HepG2 (cell line): ENCODE data around the gene KDM3B. TPM values are rescaled to one million over a fixed set of nuclear protein-coding genes. Genes with fewer than 3 reads are reported as not detected.

ENCODE experiments used
- CBX5 ChIP-seq: sonication (generic); formaldehyde crosslinking; IDR thresholded peaks from 2 replicates; pipeline ENCODE4 v1.4.0; 2020; ENCODE audit warnings: missing genetic modification reagents, borderline replicate concordance
- CEBPZ ChIP-seq: IDR thresholded peaks from 2 replicates; pipeline ENCODE4 v1.6.1; 2012; ENCODE audit warnings: low read length, improper control_type of control experiment
- FOXA1 ChIP-seq, 2 experiments: fragments of 450-650 bp in 1 of 2; sonication (generic) in 1 of 2; formaldehyde crosslinking in 1 of 2; IDR thresholded peaks; 2 replicates each; pipeline versions ENCODE4 v1.4.0 to v1.6.1; 2016 to 2020; ENCODE audit warnings: missing genetic modification reagents in 1 of 2
- MED8 ChIP-seq: sonication (generic); formaldehyde crosslinking; IDR thresholded peaks from 2 replicates; pipeline ENCODE4 v1.8.1; 2023; ENCODE audit warnings: mild to moderate bottlenecking, missing genetic modification reagents; ENCODE audit not compliant: insufficient replicate concordance
- NAIF1 ChIP-seq: sonication (generic); formaldehyde crosslinking; IDR thresholded peaks from 2 replicates; pipeline ENCODE4 v1.5.0; 2020; ENCODE audit warnings: mild to moderate bottlenecking, missing genetic modification reagents, borderline replicate concordance
- NCOA1 ChIP-seq: sonication (generic); formaldehyde crosslinking; IDR thresholded peaks from 2 replicates; pipeline ENCODE4 v1.9.0; 2021; ENCODE audit warnings: missing genetic modification reagents
- NFE2 ChIP-seq: sonication (generic); formaldehyde crosslinking; IDR thresholded peaks from 2 replicates; pipeline ENCODE4 v1.4.0; 2020; ENCODE audit warnings: missing genetic modification reagents
- PHF21A ChIP-seq: sonication (generic); formaldehyde crosslinking; IDR thresholded peaks from 2 replicates; pipeline ENCODE4 v1.5.0; 2020; ENCODE audit warnings: mild to moderate bottlenecking, missing genetic modification reagents
- RARG ChIP-seq: sonication (generic); formaldehyde crosslinking; IDR thresholded peaks from 2 replicates; pipeline ENCODE4 v1.4.0; 2020; ENCODE audit warnings: low read depth, mild to moderate bottlenecking, missing genetic modification reagents
- REXO4 ChIP-seq: sonication (generic); formaldehyde crosslinking; IDR thresholded peaks from 2 replicates; pipeline ENCODE4 v1.8.0; 2022; ENCODE audit warnings: missing genetic modification reagents, mild to moderate bottlenecking, borderline replicate concordance
- SKIL ChIP-seq: sonication (generic); formaldehyde crosslinking; IDR thresholded peaks from 2 replicates; pipeline ENCODE4 v1.8.0; 2022; ENCODE audit warnings: missing genetic modification reagents, mild to moderate bottlenecking, moderate library complexity, borderline replicate concordance
- TCF7L2 ChIP-seq: IDR thresholded peaks from 2 replicates; pipeline ENCODE4 v1.6.1; 2011; ENCODE audit warnings: mild to moderate bottlenecking, low read depth, low read length, moderate library complexity
- ZKSCAN1 ChIP-seq: fragments of 150-350 bp; IDR thresholded peaks from 2 replicates; pipeline ENCODE4 v1.6.1; 2014; ENCODE audit warnings: low read length
- ZNF468 ChIP-seq: sonication (generic); formaldehyde crosslinking; IDR thresholded peaks from 2 replicates; pipeline ENCODE4 v1.8.0; 2022; ENCODE audit warnings: mild to moderate bottlenecking, moderate library complexity, missing genetic modification reagents
- ZNF567 ChIP-seq: sonication (generic); formaldehyde crosslinking; IDR thresholded peaks from 2 replicates; pipeline ENCODE4 v1.8.1; 2023; ENCODE audit warnings: mild to moderate bottlenecking, missing genetic modification reagents, borderline replicate concordance
- ZNF747 ChIP-seq: sonication (generic); formaldehyde crosslinking; IDR thresholded peaks from 2 replicates; pipeline ENCODE4 v1.8.1; 2023; ENCODE audit warnings: missing genetic modification reagents, mild to moderate bottlenecking, borderline replicate concordance
- ZSCAN30 ChIP-seq: sonication (generic); formaldehyde crosslinking; IDR thresholded peaks from 2 replicates; pipeline ENCODE4 v1.5.0; 2020; ENCODE audit warnings: mild to moderate bottlenecking, missing genetic modification reagents
- ZUFSP ChIP-seq: sonication (generic); formaldehyde crosslinking; IDR thresholded peaks from 2 replicates; pipeline ENCODE4 v1.9.0; 2021; ENCODE audit warnings: missing genetic modification reagents, mild to moderate bottlenecking, borderline replicate concordance
- polyA plus RNA-seq, 8 experiments: library from polyadenylated mRNA; depleted of rRNA in 3 of 8; stranded (reverse) in 7 of 8; unstranded in 1 of 8; fragments of >200 nt; fragmentation: Illumina TruSeq in 4 of 8; extraction: Trizol in 4 of 8; gene quantifications; 2 replicates each; pipeline versions ENCODE4 v1.2.1 to v1.2.3, GENCODE V29; 2011 to 2016; ENCODE audit warnings: low read depth in 4 of 8, missing spikeins in 1 of 8, mixed read lengths in 1 of 8; ENCODE audit not compliant: insufficient read depth in 1 of 8
- total RNA-seq, 5 experiments: library from RNA; depleted of rRNA; stranded (reverse); fragments of >200 nt; fragmentation: Illumina TruSeq; extraction: Trizol; gene quantifications; 2 replicates each; pipeline ENCODE4 v1.2.3, GENCODE V29; 2016; ENCODE audit warnings: low read depth in 1 of 5
- TF ChIP-seq, protein P1 (sequence below): sonication (generic); formaldehyde crosslinking; IDR thresholded peaks from 2 replicates; pipeline ENCODE4 v1.5.1; 2020; ENCODE audit warnings: missing genetic modification reagents, mild to moderate bottlenecking, borderline replicate concordance
- TF ChIP-seq, protein P2 (sequence below): IDR thresholded peaks from 2 replicates; pipeline ENCODE4 v1.6.1; 2016; ENCODE audit warnings: mild to moderate bottlenecking

Gene KDM3B
- total and polyA plus RNA-seq, 2 of the 13 experiments (the other 11 are each of a cell fraction or from before 2014, with no cell fraction given) = 19.7 to 34.3 TPM

GRCh38 chr5:138352071-138352721, at the start of gene KDM3B (continued):
- TF ChIP-seq, protein P1, sequence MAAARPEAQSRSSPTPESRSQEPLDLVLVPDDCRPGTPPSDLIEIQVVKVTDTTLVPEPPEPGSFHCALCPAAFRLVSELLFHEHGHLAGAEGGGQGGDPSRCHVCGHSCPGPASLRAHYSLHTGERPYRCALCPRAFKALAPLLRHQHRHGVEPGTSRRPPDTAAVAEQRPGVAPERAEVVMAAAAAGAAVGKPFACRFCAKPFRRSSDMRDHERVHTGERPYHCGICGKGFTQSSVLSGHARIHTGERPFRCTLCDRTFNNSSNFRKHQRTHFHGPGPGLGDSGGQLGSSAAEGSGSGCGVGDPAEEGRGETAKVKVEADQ (CRISPR knock-in tag) = peak; percentile 85; the same call in 1 of the 2 replicates
- TF ChIP-seq ZNF468 (CRISPR knock-in tag) = peak; percentile 88; the same call in 1 of the 2 replicates
- TF ChIP-seq TCF7L2 = no peak
- no peak for TF ChIP-seq FOXA1 (IDR thresholded peaks at IDR 0.05)
- TF ChIP-seq FOXA1 (CRISPR knock-in tag; IDR thresholded peaks at IDR 0.05) = no peak
- TF ChIP-seq NCOA1 (CRISPR knock-in tag) = no peak
- no peak for TF ChIP-seq CEBPZ
- TF ChIP-seq, protein P2, sequence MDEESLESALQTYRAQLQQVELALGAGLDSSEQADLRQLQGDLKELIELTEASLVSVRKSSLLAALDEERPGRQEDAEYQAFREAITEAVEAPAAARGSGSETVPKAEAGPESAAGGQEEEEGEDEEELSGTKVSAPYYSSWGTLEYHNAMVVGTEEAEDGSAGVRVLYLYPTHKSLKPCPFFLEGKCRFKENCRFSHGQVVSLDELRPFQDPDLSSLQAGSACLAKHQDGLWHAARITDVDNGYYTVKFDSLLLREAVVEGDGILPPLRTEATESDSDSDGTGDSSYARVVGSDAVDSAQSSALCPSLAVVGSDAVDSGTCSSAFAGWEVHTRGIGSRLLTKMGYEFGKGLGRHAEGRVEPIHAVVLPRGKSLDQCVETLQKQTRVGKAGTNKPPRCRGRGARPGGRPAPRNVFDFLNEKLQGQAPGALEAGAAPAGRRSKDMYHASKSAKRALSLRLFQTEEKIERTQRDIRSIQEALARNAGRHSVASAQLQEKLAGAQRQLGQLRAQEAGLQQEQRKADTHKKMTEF (CRISPR knock-in tag) = peak; percentile 84; the same call in 1 of the 2 replicates
- no peak for TF ChIP-seq SKIL (CRISPR knock-in tag)
- no peak for TF ChIP-seq PHF21A
- no peak for TF ChIP-seq NAIF1 (CRISPR knock-in tag)
- TF ChIP-seq RARG = no peak
- TF ChIP-seq NFE2 (CRISPR knock-in tag) = no peak
- TF ChIP-seq ZSCAN30 = no peak
- no peak; the same call in 1 of the 2 replicates for TF ChIP-seq ZKSCAN1
- no peak for TF ChIP-seq MED8 (CRISPR knock-in tag)
- no peak for TF ChIP-seq ZUFSP (CRISPR knock-in tag)
- TF ChIP-seq CBX5 (CRISPR knock-in tag) = peak; percentile 92; the same call in 1 of the 2 replicates
- no peak for TF ChIP-seq ZNF747 (CRISPR knock-in tag)
- no peak for TF ChIP-seq ZNF567 (CRISPR knock-in tag)
- TF ChIP-seq REXO4 (CRISPR knock-in tag) = no peak
